H1 (cell line): ENCODE measurements around the gene CLRN2. TPM values are rescaled to one million over a fixed set of nuclear protein-coding genes. Genes with fewer than 3 reads are reported as not detected.

Experiments
- CTCF ChIA-PET: fragments of 300-600 bp; sonication (Branson Sonifier 250); formaldehyde crosslinking; loops from one replicate; lab custom pipeline; 2021; ENCODE audit not compliant: partially characterized antibody; lab: Charles Lee
- POLR2A ChIA-PET: fragments of 300-600 bp; sonication (Branson Sonifier 250); formaldehyde crosslinking; loops from one replicate; lab custom pipeline; 2021; ENCODE audit warnings: inconsistent platforms; ENCODE audit not compliant: partially characterized antibody; lab: Charles Lee
- DNase-seq, 2 experiments: peaks; one replicate each; pipeline versions ENCODE4 v3.0.0 to v3.0.0-alpha.2; 2010 to 2022; ENCODE audit warnings: low spot score in 2 of 2, low read depth in 1 of 2, mixed read lengths in 1 of 2
- FAIRE-seq: peaks from 2 replicates; lab custom pipeline; 2011; peaks lifted over from hg19 to GRCh38; lab: Jason Lieb, UNC
- H2AFZ ChIP-seq: 2 replicates; pipeline ENCODE4 v1.8.1; 2012; ENCODE audit warnings: low read length, inconsistent platforms
- H2AK5ac ChIP-seq: 2 replicates; pipeline ENCODE4 v1.6.1; 2013; ENCODE audit warnings: low read depth, low read length
- H2BK120ac ChIP-seq: replicated peaks from 2 replicates; pipeline ENCODE3; 2013; ENCODE audit warnings: low read depth, low read length, inconsistent platforms
- H2BK12ac ChIP-seq: 2 replicates; pipeline ENCODE4 v1.6.1; 2013; ENCODE audit warnings: low read depth, low read length
- H2BK15ac ChIP-seq: 2 replicates; pipeline ENCODE4 v1.6.1; 2013; ENCODE audit warnings: low read length
- H2BK20ac ChIP-seq: 2 replicates; pipeline ENCODE4 v1.6.1; 2013; ENCODE audit warnings: low read length
- H2BK5ac ChIP-seq: 2 replicates; pipeline ENCODE4 v1.6.1; 2013; ENCODE audit warnings: low read depth, low read length
- H3K14ac ChIP-seq: 2 replicates; pipeline ENCODE4 v1.6.1; 2013; ENCODE audit warnings: inconsistent platforms; ENCODE audit not compliant: insufficient read length
- H3K18ac ChIP-seq: 2 replicates; pipeline ENCODE4 v1.6.1; 2013; ENCODE audit warnings: low read length; ENCODE audit errors: extremely low read depth
- H3K23ac ChIP-seq: 2 replicates; pipeline ENCODE4 v1.6.1; 2013; ENCODE audit warnings: inconsistent platforms; ENCODE audit not compliant: insufficient read length
- H3K23me2 ChIP-seq: 2 replicates; pipeline ENCODE4 v1.6.1; 2013; ENCODE audit warnings: low read depth, low read length
- H3K27ac ChIP-seq: 2 replicates; pipeline ENCODE4 v1.6.1; 2011; ENCODE audit warnings: low read depth, low read length, inconsistent platforms
- H3K27me3 ChIP-seq, 4 experiments: replicated peaks in 1 of 4; 1 replicate in 1 of 4; 2 replicates in 3 of 4; pipeline versions ENCODE4 v1.6.1 to v1.8.1; 2011 to 2013; ENCODE audit warnings: low read length in 3 of 4, mild to moderate bottlenecking in 3 of 4, inconsistent platforms in 2 of 4, mixed read lengths in 2 of 4, moderate library complexity in 1 of 4; ENCODE audit not compliant: control insufficient read depth in 3 of 4, insufficient read depth in 3 of 4; ENCODE audit errors: extremely low read depth in 1 of 4
- H3K36me3 ChIP-seq, 4 experiments: 2 replicates each; pipeline versions ENCODE4 v1.6.1 to v1.8.1; 2011 to 2013; ENCODE audit warnings: mild to moderate bottlenecking in 4 of 4, low read length in 3 of 4, moderate library complexity in 2 of 4, control low read depth in 1 of 4, inconsistent platforms in 1 of 4; ENCODE audit not compliant: insufficient read depth in 4 of 4, control insufficient read depth in 2 of 4
- H3K4ac ChIP-seq: replicated peaks from 2 replicates; pipeline ENCODE3; 2013; ENCODE audit warnings: low read length, low read depth, mixed read lengths, inconsistent platforms; ENCODE audit not compliant: insufficient read length
- H3K4me1 ChIP-seq, 4 experiments: replicated peaks in 1 of 4; 1 replicate in 1 of 4; 2 replicates in 3 of 4; pipeline versions ENCODE4 v1.6.1 to v1.8.1; 2011 to 2013; ENCODE audit warnings: low read length in 3 of 4, inconsistent platforms in 2 of 4, mixed read lengths in 1 of 4; ENCODE audit not compliant: insufficient read depth in 4 of 4, control insufficient read depth in 3 of 4
- H3K4me2 ChIP-seq, 2 experiments: 2 replicates each; pipeline versions ENCODE4 v1.6.1 to v1.8.1; 2011 to 2013; ENCODE audit warnings: low read depth in 2 of 2, low read length in 2 of 2, control low read depth in 1 of 2, inconsistent platforms in 1 of 2, mild to moderate bottlenecking in 1 of 2; ENCODE audit not compliant: insufficient read depth in 1 of 2
- H3K4me3 ChIP-seq, 4 experiments: fragments of 200-600, 300-600 bp in 1 of 4; sonication (generic), shearing (Covaris generic), sonication (Bioruptor Twin) in 1 of 4; 2 replicates each; pipeline versions ENCODE4 v1.5.1 to v1.8.1; 2011 to 2016; ENCODE audit warnings: low read length in 4 of 4, low read depth in 3 of 4, control low read depth in 2 of 4, inconsistent platforms in 2 of 4, mild to moderate bottlenecking in 2 of 4, mixed read lengths in 1 of 4, moderate library complexity in 1 of 4; ENCODE audit not compliant: insufficient read depth in 2 of 4; ENCODE audit errors: extremely low read depth in 1 of 4
- H3K56ac ChIP-seq: replicated peaks from 2 replicates; pipeline ENCODE3; 2013; ENCODE audit warnings: low read depth, mild to moderate bottlenecking, mixed read lengths, low read length, inconsistent platforms; ENCODE audit not compliant: insufficient read length
- H3K79me1 ChIP-seq: 2 replicates; pipeline ENCODE4 v1.6.1; 2013; ENCODE audit warnings: low read depth, low read length, control low read depth
- H3K79me2 ChIP-seq, 2 experiments: 2 replicates each; pipeline versions ENCODE4 v1.6.1 to v1.8.1; 2012 to 2013; ENCODE audit warnings: low read length in 2 of 2, mild to moderate bottlenecking in 2 of 2, inconsistent platforms in 1 of 2; ENCODE audit not compliant: insufficient read depth in 2 of 2, control insufficient read depth in 1 of 2
- H3K9ac ChIP-seq, 4 experiments: replicated peaks in 1 of 4; 1 replicate in 1 of 4; 2 replicates in 3 of 4; pipeline versions ENCODE4 v1.6.1 to v1.8.1; 2011 to 2013; ENCODE audit warnings: low read depth in 3 of 4, low read length in 3 of 4, control low read depth in 2 of 4, mild to moderate bottlenecking in 2 of 4, moderate library complexity in 2 of 4, inconsistent platforms in 1 of 4; ENCODE audit errors: extremely low read depth in 1 of 4
- H3K9me3 ChIP-seq, 2 experiments: 2 replicates each; pipeline versions ENCODE4 v1.6.1 to v1.8.1; 2012 to 2013; ENCODE audit warnings: mild to moderate bottlenecking in 2 of 2, moderate library complexity in 2 of 2, control low read depth in 1 of 2, inconsistent platforms in 1 of 2, low read depth in 1 of 2, low read length in 1 of 2, mixed read lengths in 1 of 2; ENCODE audit not compliant: insufficient read depth in 2 of 2
- H4K20me1 ChIP-seq, 2 experiments: replicated peaks in 1 of 2; 2 replicates each; pipeline versions ENCODE3 to v1.8.1; 2011 to 2013; ENCODE audit warnings: inconsistent platforms in 2 of 2, low read length in 2 of 2, mild to moderate bottlenecking in 1 of 2; ENCODE audit not compliant: insufficient read depth in 2 of 2, control insufficient read depth in 1 of 2
- H4K5ac ChIP-seq: 2 replicates; pipeline ENCODE4 v1.6.1; 2013; ENCODE audit warnings: low read length, low read depth, mixed read lengths, inconsistent platforms; ENCODE audit not compliant: insufficient read length
- H4K8ac ChIP-seq: 2 replicates; pipeline ENCODE4 v1.8.0; 2013; ENCODE audit warnings: mild to moderate bottlenecking, moderate library complexity, low read length, inconsistent platforms; ENCODE audit not compliant: insufficient read depth; ENCODE audit errors: extremely low read depth
- H4K91ac ChIP-seq: replicated peaks from 2 replicates; pipeline ENCODE3; 2013; ENCODE audit warnings: low read length, mixed read lengths, inconsistent platforms; ENCODE audit not compliant: insufficient read length
- CBX5 ChIP-seq: fragments of 300-800, 300-1000 bp; sonication (generic); IDR thresholded peaks from 2 replicates; pipeline ENCODE4 v1.7.1; 2016; ENCODE audit warnings: antibody characterized with exemption, low read length, low read depth
- MAFK ChIP-seq: IDR thresholded peaks from 2 replicates; pipeline ENCODE4 v1.6.1; 2012; ENCODE audit warnings: low read depth, mild to moderate bottlenecking, improper control_type of control experiment, low read length
- SP4 ChIP-seq: IDR thresholded peaks from 2 replicates; pipeline ENCODE4 v1.6.1; 2012; ENCODE audit warnings: low read length, inconsistent platforms
- WGBS, 2 experiments: shearing (Covaris generic) in 1 of 2; methylation state at CpG; one replicate each; pipeline versions ENCODE4 v1.1.6 to v1.1.7; 2013 to 2015; ENCODE audit warnings: low lambda C conversion rate in 2 of 2, mixed read lengths in 2 of 2, inconsistent platforms in 1 of 2, low coverage in 1 of 2, missing lambda C conversion rate in 1 of 2; ENCODE audit not compliant: insufficient replicate concordance in 2 of 2, insufficient coverage in 1 of 2, insufficient read length in 1 of 2; ENCODE audit errors: extremely low coverage in 1 of 2, missing lambda C conversion rate in 1 of 2; 5-methylcytosine and 5-hydroxymethylcytosine counted together
- polyA plus RNA-seq, 7 experiments: library from polyadenylated mRNA; depleted of rRNA in 3 of 7; stranded (reverse) in 5 of 7; unstranded in 2 of 7; fragments of >200 nt in 5 of 7; fragments of 200-250 nt in 2 of 7; gene quantifications; 1 replicate in 5 of 7; 2 replicates in 1 of 7; 4 replicates in 1 of 7; pipeline versions ENCODE4 v1.2.1 to v1.2.3, GENCODE V29; 2011 to 2013; ENCODE audit warnings: missing spikeins in 2 of 7, mixed read lengths in 2 of 7
- total RNA-seq: library from RNA; stranded (reverse); fragmentation: NEBNext Ultra II Directional; extraction: Animal tissue kit (Norgen Biotek cat#: 25700); gene quantifications from 2 replicates; pipeline ENCODE4 v1.2.1, GENCODE V29; 2021

The CLRN2 gene
- total and polyA plus RNA-seq, 2 of the 8 experiments (the other 6 are each of a cell fraction or from before 2014, with no cell fraction given): not detected

DNA sequence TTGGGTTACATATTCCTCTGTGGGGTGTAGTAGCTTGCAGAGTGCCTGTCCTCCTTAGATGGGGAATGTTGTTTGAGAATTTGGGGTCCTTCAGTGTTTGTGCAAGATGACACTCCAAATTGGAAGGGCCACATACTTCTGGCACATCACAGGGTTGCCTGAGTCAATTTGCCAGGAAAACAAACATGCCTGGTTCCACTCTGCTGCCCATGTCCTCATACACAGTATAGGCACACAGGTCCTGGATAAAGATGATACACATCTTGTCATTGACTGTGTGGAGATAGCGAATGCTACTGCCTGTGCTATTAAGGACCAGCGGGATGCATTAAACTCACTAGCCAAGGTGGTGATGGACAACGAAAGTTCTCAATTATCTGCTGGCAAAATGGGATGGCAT lies 50.9 kb downstream of the CLRN2 start:
- H3K79me2 ChIP-seq: no peaks in the 10 kb centered on the region
- H3K56ac ChIP-seq: no peak overlapping the region
- DNase-seq: no peak
- no peaks in the 10 kb centered on the region for H3K36me3 ChIP-seq
- H3K23ac ChIP-seq: no peak overlapping the region
- no peak overlapping the region for H2BK120ac ChIP-seq
- H2BK15ac ChIP-seq: no peak overlapping the region
- H4K5ac ChIP-seq: no peak overlapping the region
- no peak overlapping the region for H3K18ac ChIP-seq
- H2AFZ ChIP-seq: no peak overlapping the region; the same call in 1 of the 2 replicates
- no peaks in the 10 kb centered on the region; the same call in 1 of the 2 replicates for H3K23me2 ChIP-seq
- no peaks in the 10 kb centered on the region for H3K79me1 ChIP-seq
- no peak overlapping the region for H4K91ac ChIP-seq
- H2BK12ac ChIP-seq: no peak overlapping the region
- no peak overlapping the region for H3K14ac ChIP-seq
- no peaks in the 10 kb centered on the region for H3K4me1 ChIP-seq
- no peak overlapping the region for H4K8ac ChIP-seq
- no peak overlapping the region for H2AK5ac ChIP-seq
- H3K4ac ChIP-seq: no peak overlapping the region
- FAIRE-seq: no peak
- 83% methylated on average over 3 of the region's 3 CpGs; no CpG with 5 or more reads in 1 of the 2 experiments for WGBS, 2 experiments
- no peaks in the 10 kb centered on the region for H3K9me3 ChIP-seq
- no peaks in the 10 kb centered on the region for H4K20me1 ChIP-seq
- CTCF ChIA-PET: interaction anchor here (5.5 kb wide), 1 partner anchor 18 kb away, joined by 28 read pairs; no protein-coding TSS in a partner anchor
- H2BK20ac ChIP-seq: no peak overlapping the region
- H3K4me3 ChIP-seq: no peak overlapping the region
- H3K27ac ChIP-seq: no peak overlapping the region
- POLR2A ChIA-PET: no interaction called here
- no peaks in the 10 kb centered on the region for H3K27me3 ChIP-seq
- H3K9ac ChIP-seq: no peak overlapping the region
- no peak overlapping the region for H2BK5ac ChIP-seq
- no peak overlapping the region for H3K4me2 ChIP-seq
- TF ChIP-seq CBX5 (no peak), SP4 (no peak), MAFK (no peak)
